D721Med (cell line): ENCODE data around the gene NEDD4L.

ENCODE experiments used
- DNase-seq: peaks from one replicate; pipeline ENCODE4 v3.0.0; 2011; ENCODE audit warnings: low spot score; ENCODE audit not compliant: insufficient read length
- FAIRE-seq: peaks from 2 replicates; lab custom pipeline; 2011; peaks lifted over from hg19 to GRCh38; lab: Jason Lieb, UNC
- CTCF ChIP-seq: IDR thresholded peaks from 2 replicates; pipeline ENCODE4 v1.5.1; 2012; ENCODE audit warnings: mild to moderate bottlenecking, control low read depth; ENCODE audit not compliant: insufficient read depth; ENCODE audit errors: missing control alignments

Gene NEDD4L

GRCh38 chr18:58311390-58311789 is 267.4 kb downstream of the NEDD4L start:
- FAIRE-seq (no peak), DNase-seq (no peak)
- no peak for TF ChIP-seq CTCF

GRCh38 chr18:58313491-58314032 is 269.5 kb downstream of the NEDD4L start:
- DNase-seq (no peak), FAIRE-seq (no peak)
- no peak for TF ChIP-seq CTCF

- no peak for TF ChIP-seq CTCF
- no peak for FAIRE-seq
- DNase-seq = no peak
These were observed 270.3 kb downstream of the NEDD4L start for GRCh38 chr18:58314284-58314683.

GRCh38 chr18:58315041-58315440 is 271.0 kb downstream of the NEDD4L start:
- TF ChIP-seq CTCF = no peak

GRCh38 chr18:58315739-58316215 is 271.8 kb downstream of the NEDD4L start:
- FAIRE-seq = peak; percentile 48
- DNase-seq = no peak
- no peak for TF ChIP-seq CTCF

More at GRCh38 chr18:58315041-58315440, 271.0 kb downstream of the NEDD4L start:
- no peak for DNase-seq
- no peak for FAIRE-seq

GRCh38 chr18:58316396-58317342 is 272.6 kb downstream of the NEDD4L start:
- DNase-seq (no peak), FAIRE-seq (peak; percentile 80)
- no peak for TF ChIP-seq CTCF
